ENCODE measurements around the gene USP17L24. TPM values are rescaled to one million over a fixed set of nuclear protein-coding genes. Genes with fewer than 3 reads are reported as not detected.
"Not testable (repeated sequence)": the region's sequence is repeated elsewhere in the genome, so short reads cannot be mapped to it uniquely, and the experiment has no call there.

The USP17L24 gene
- total and polyA plus RNA-seq, 2 experiments from 2014 or later = not detected

- not testable (repeated sequence) for H3K9me2 ChIP-seq (ENCODE audit: insufficient read depth); H3K27me3 ChIP-seq (ENCODE audit: insufficient read depth); H3K4me2 ChIP-seq; H3K27ac Mint-ChIP-seq; H3K36me3 Mint-ChIP-seq (ENCODE audit: low read depth); H3K4me1 Mint-ChIP-seq; H3K36me3 ChIP-seq (ENCODE audit: insufficient read depth); DNase-seq (ENCODE audit: low spot score); H3K27ac ChIP-seq (ENCODE audit: low read depth); H4K20me1 ChIP-seq (replicated peaks; ENCODE audit: insufficient read depth); H3K27me3 Mint-ChIP-seq (ENCODE audit: insufficient read depth, low read depth, poor library complexity); H3K9me3 Mint-ChIP-seq; H3K4me3 Mint-ChIP-seq; ATAC-seq; H3K4me1 ChIP-seq (ENCODE audit: insufficient read depth); H3K79me2 ChIP-seq (replicated peaks; ENCODE audit: insufficient read depth); H3F3A ChIP-seq (replicated peaks; ENCODE audit: low read depth); H2AFZ ChIP-seq; H3K4me3 ChIP-seq
These were observed 25.9 kb downstream of the USP17L24 start for GRCh38 chr4:9350866-9351265.

DNA sequence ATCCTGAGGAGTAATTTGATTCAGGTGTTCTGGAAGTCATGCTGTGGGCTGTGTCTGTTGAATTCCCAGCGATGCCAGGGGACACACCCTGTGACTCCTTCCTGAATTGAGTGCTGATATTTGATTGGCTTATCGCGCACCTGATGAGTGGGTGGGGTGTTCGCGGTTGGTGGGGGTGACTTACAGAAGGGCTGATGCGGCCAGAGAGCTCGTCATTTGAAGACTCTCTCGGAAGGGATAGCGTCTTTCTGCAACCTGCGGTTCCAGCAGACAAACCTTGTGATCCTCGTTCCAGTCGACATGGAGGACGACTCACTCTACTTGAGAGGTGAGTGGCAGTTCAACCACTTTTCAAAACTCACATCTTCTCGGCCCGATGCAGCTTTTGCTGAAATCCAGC, 28.4 kb downstream of the USP17L24 start, which contains the start of gene USP17L29:
Gene USP17L29, plus strand, starts transcription at position 301 of the 400 bp plus-strand sequence. Its CDS starts 0 bp downstream, at position 301.
- DNase-seq (ENCODE audit: low spot score); H3K9me3 Mint-ChIP-seq; H4K20me1 ChIP-seq (replicated peaks; ENCODE audit: insufficient read depth); H3K9me2 ChIP-seq (ENCODE audit: insufficient read depth); H3K4me3 Mint-ChIP-seq; ATAC-seq; H3K79me2 ChIP-seq (replicated peaks; ENCODE audit: insufficient read depth); H3K27ac Mint-ChIP-seq; H3K27ac ChIP-seq (ENCODE audit: low read depth); H3K4me2 ChIP-seq; H2AFZ ChIP-seq; H3K4me3 ChIP-seq; H3K4me1 Mint-ChIP-seq; H3K27me3 Mint-ChIP-seq (ENCODE audit: insufficient read depth, low read depth, poor library complexity); H3K36me3 Mint-ChIP-seq (ENCODE audit: low read depth); H3K4me1 ChIP-seq (ENCODE audit: insufficient read depth); H3K36me3 ChIP-seq (ENCODE audit: insufficient read depth); H3K27me3 ChIP-seq (ENCODE audit: insufficient read depth); H3F3A ChIP-seq (replicated peaks; ENCODE audit: low read depth): not testable (repeated sequence)

DNA sequence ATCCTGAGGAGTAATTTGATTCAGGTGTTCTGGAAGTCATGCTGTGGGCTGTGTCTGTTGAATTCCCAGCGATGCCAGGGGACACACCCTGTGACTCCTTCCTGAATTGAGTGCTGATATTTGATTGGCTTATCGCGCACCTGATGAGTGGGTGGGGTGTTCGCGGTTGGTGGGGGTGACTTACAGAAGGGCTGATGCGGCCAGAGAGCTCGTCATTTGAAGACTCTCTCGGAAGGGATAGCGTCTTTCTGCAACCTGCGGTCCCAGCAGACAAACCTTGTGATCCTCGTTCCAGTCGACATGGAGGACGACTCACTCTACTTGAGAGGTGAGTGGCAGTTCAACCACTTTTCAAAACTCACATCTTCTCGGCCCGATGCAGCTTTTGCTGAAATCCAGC, 37.9 kb downstream of the USP17L24 start, which contains the start of gene USP17L30:
Gene USP17L30, plus strand, starts transcription at position 301 of the 400 bp plus-strand sequence. Its CDS starts 0 bp downstream, at position 301.
- H3K4me3 Mint-ChIP-seq; DNase-seq (ENCODE audit: low spot score); H3K4me2 ChIP-seq; H3K27me3 ChIP-seq (ENCODE audit: insufficient read depth); H4K20me1 ChIP-seq (replicated peaks; ENCODE audit: insufficient read depth); H3K27ac Mint-ChIP-seq; H2AFZ ChIP-seq; H3K27me3 Mint-ChIP-seq (ENCODE audit: insufficient read depth, low read depth, poor library complexity); H3K4me1 ChIP-seq (ENCODE audit: insufficient read depth); H3K4me1 Mint-ChIP-seq; H3K4me3 ChIP-seq; H3F3A ChIP-seq (replicated peaks; ENCODE audit: low read depth); H3K27ac ChIP-seq (ENCODE audit: low read depth); ATAC-seq; H3K79me2 ChIP-seq (replicated peaks; ENCODE audit: insufficient read depth); H3K36me3 Mint-ChIP-seq (ENCODE audit: low read depth); H3K9me3 Mint-ChIP-seq; H3K9me2 ChIP-seq (ENCODE audit: insufficient read depth); H3K36me3 ChIP-seq (ENCODE audit: insufficient read depth): not testable (repeated sequence)

Other genes with a start within 250 kb of the USP17L24 start
- not detected in 2 replicates for gene FAM90A26, start 154.8 kb upstream of the USP17L24 start, total RNA-seq (2014; rRNA removed; shearing (Covaris generic))
- gene FAM90A26, start 154.8 kb upstream of the USP17L24 start, polyA plus RNA-seq (2016; fragmentation: Nextera tagmentation; extraction: Ambion mirVana) = 0.10 and 0.12 TPM in 2 replicates
- gene USP17L10, start 114.5 kb upstream of the USP17L24 start, total RNA-seq (2014; rRNA removed; shearing (Covaris generic)) = not detected in 2 replicates
- not detected in 2 replicates for gene USP17L10, start 114.5 kb upstream of the USP17L24 start, polyA plus RNA-seq (2016; fragmentation: Nextera tagmentation; extraction: Ambion mirVana)
- not detected in 2 replicates for gene USP17L11, start 109.8 kb upstream of the USP17L24 start, total RNA-seq (2014; rRNA removed; shearing (Covaris generic))
- not detected in 2 replicates for gene USP17L11, start 109.8 kb upstream of the USP17L24 start, polyA plus RNA-seq (2016; fragmentation: Nextera tagmentation; extraction: Ambion mirVana)
- not detected in 2 replicates for gene USP17L12, start 105.0 kb upstream of the USP17L24 start, total RNA-seq (2014; rRNA removed; shearing (Covaris generic))
- not detected in 2 replicates for gene USP17L12, start 105.0 kb upstream of the USP17L24 start, polyA plus RNA-seq (2016; fragmentation: Nextera tagmentation; extraction: Ambion mirVana)
- gene USP17L13, start 100.3 kb upstream of the USP17L24 start, total RNA-seq (2014; rRNA removed; shearing (Covaris generic)) = not detected in 2 replicates
- not detected in 2 replicates for gene USP17L13, start 100.3 kb upstream of the USP17L24 start, polyA plus RNA-seq (2016; fragmentation: Nextera tagmentation; extraction: Ambion mirVana)
- not detected in 2 replicates for gene USP17L15, start 90.8 kb upstream of the USP17L24 start, total RNA-seq (2014; rRNA removed; shearing (Covaris generic))
- gene USP17L15, start 90.8 kb upstream of the USP17L24 start, polyA plus RNA-seq (2016; fragmentation: Nextera tagmentation; extraction: Ambion mirVana) = 0.17 TPM in 1 of 2 replicates, not detected in the other
- not detected in 2 replicates for gene USP17L17, start 81.3 kb upstream of the USP17L24 start, total RNA-seq (2014; rRNA removed; shearing (Covaris generic))
- gene USP17L17, start 81.3 kb upstream of the USP17L24 start, polyA plus RNA-seq (2016; fragmentation: Nextera tagmentation; extraction: Ambion mirVana) = not detected in 2 replicates
- not detected in 2 replicates for gene USP17L18, start 76.5 kb upstream of the USP17L24 start, total RNA-seq (2014; rRNA removed; shearing (Covaris generic))
- not detected in 2 replicates for gene USP17L18, start 76.5 kb upstream of the USP17L24 start, polyA plus RNA-seq (2016; fragmentation: Nextera tagmentation; extraction: Ambion mirVana)
- not detected in 2 replicates for gene USP17L19, start 71.8 kb upstream of the USP17L24 start, total RNA-seq (2014; rRNA removed; shearing (Covaris generic))
- not detected in 2 replicates for gene USP17L19, start 71.8 kb upstream of the USP17L24 start, polyA plus RNA-seq (2016; fragmentation: Nextera tagmentation; extraction: Ambion mirVana)
- gene USP17L20, start 67.0 kb upstream of the USP17L24 start, total RNA-seq (2014; rRNA removed; shearing (Covaris generic)) = not detected in 2 replicates
- not detected in 2 replicates for gene USP17L20, start 67.0 kb upstream of the USP17L24 start, polyA plus RNA-seq (2016; fragmentation: Nextera tagmentation; extraction: Ambion mirVana)
- gene USP17L21, start 62.3 kb upstream of the USP17L24 start, total RNA-seq (2014; rRNA removed; shearing (Covaris generic)) = not detected in 2 replicates
- not detected in 2 replicates for gene USP17L21, start 62.3 kb upstream of the USP17L24 start, polyA plus RNA-seq (2016; fragmentation: Nextera tagmentation; extraction: Ambion mirVana)
- gene USP17L22, start 57.5 kb upstream of the USP17L24 start, total RNA-seq (2014; rRNA removed; shearing (Covaris generic)) = not detected in 2 replicates
- not detected in 2 replicates for gene USP17L22, start 57.5 kb upstream of the USP17L24 start, polyA plus RNA-seq (2016; fragmentation: Nextera tagmentation; extraction: Ambion mirVana)
- gene USP17L25, start 4.7 kb downstream of the USP17L24 start, total RNA-seq (2014; rRNA removed; shearing (Covaris generic)) = not detected in 2 replicates
- gene USP17L25, start 4.7 kb downstream of the USP17L24 start, polyA plus RNA-seq (2016; fragmentation: Nextera tagmentation; extraction: Ambion mirVana) = not detected in 2 replicates
- gene USP17L26, start 9.5 kb downstream of the USP17L24 start, total RNA-seq (2014; rRNA removed; shearing (Covaris generic)) = not detected in 2 replicates
- not detected in 2 replicates for gene USP17L26, start 9.5 kb downstream of the USP17L24 start, polyA plus RNA-seq (2016; fragmentation: Nextera tagmentation; extraction: Ambion mirVana)
- not detected in 2 replicates for gene USP17L5, start 14.2 kb downstream of the USP17L24 start, total RNA-seq (2014; rRNA removed; shearing (Covaris generic))
- gene USP17L5, start 14.2 kb downstream of the USP17L24 start, polyA plus RNA-seq (2016; fragmentation: Nextera tagmentation; extraction: Ambion mirVana) = not detected in 2 replicates
- gene USP17L27, start 19.0 kb downstream of the USP17L24 start, total RNA-seq (2014; rRNA removed; shearing (Covaris generic)) = not detected in 2 replicates
- not detected in 2 replicates for gene USP17L27, start 19.0 kb downstream of the USP17L24 start, polyA plus RNA-seq (2016; fragmentation: Nextera tagmentation; extraction: Ambion mirVana)
- not detected in 2 replicates for gene USP17L28, start 23.7 kb downstream of the USP17L24 start, total RNA-seq (2014; rRNA removed; shearing (Covaris generic))
- gene USP17L28, start 23.7 kb downstream of the USP17L24 start, polyA plus RNA-seq (2016; fragmentation: Nextera tagmentation; extraction: Ambion mirVana) = not detected in 2 replicates
- gene USP17L29, start 28.5 kb downstream of the USP17L24 start, total RNA-seq (2014; rRNA removed; shearing (Covaris generic)) = not detected in 2 replicates
- gene USP17L29, start 28.5 kb downstream of the USP17L24 start, polyA plus RNA-seq (2016; fragmentation: Nextera tagmentation; extraction: Ambion mirVana) = not detected in 2 replicates
- not detected in 2 replicates for gene USP17L30, start 38.0 kb downstream of the USP17L24 start, total RNA-seq (2014; rRNA removed; shearing (Covaris generic))
- not detected in 2 replicates for gene USP17L30, start 38.0 kb downstream of the USP17L24 start, polyA plus RNA-seq (2016; fragmentation: Nextera tagmentation; extraction: Ambion mirVana)
- not detected in 2 replicates for gene DEFB131A, start 119.2 kb downstream of the USP17L24 start, total RNA-seq (2014; rRNA removed; shearing (Covaris generic))
- not detected in 2 replicates for gene DEFB131A, start 119.2 kb downstream of the USP17L24 start, polyA plus RNA-seq (2016; fragmentation: Nextera tagmentation; extraction: Ambion mirVana)